Keratinocyte (primary cell): ENCODE measurements around the gene SPATC1L. TPM values are rescaled to one million over a fixed set of nuclear protein-coding genes. Genes with fewer than 3 reads are reported as not detected.

Source experiments
- DNase-seq: peaks from one replicate; pipeline ENCODE4 v3.0.0-alpha.2; 2011; ENCODE audit warnings: low read depth, missing footprints, low spot score
- FAIRE-seq: peaks from 2 replicates; lab custom pipeline; 2011; peaks lifted over from hg19 to GRCh38; lab: Jason Lieb, UNC
- H2AFZ ChIP-seq: 2 replicates; pipeline ENCODE4 v1.6.0; 2012; ENCODE audit warnings: low read length, control low read depth, inconsistent platforms; ENCODE audit not compliant: control insufficient read depth
- H3K27ac ChIP-seq: 2 replicates; pipeline ENCODE4 v1.5.1; 2011; ENCODE audit warnings: low read length; ENCODE audit not compliant: control insufficient read depth, insufficient read depth
- H3K27me3 ChIP-seq: 3 replicates; pipeline ENCODE4 v1.6.0; 2011; ENCODE audit warnings: low read length; ENCODE audit not compliant: control insufficient read depth, insufficient read depth; ENCODE audit errors: extremely low read depth
- H3K36me3 ChIP-seq, 2 experiments: 2 replicates in 1 of 2; 3 replicates in 1 of 2; pipeline ENCODE4 v1.5.1; 2011; ENCODE audit warnings: low read length in 2 of 2, mild to moderate bottlenecking in 1 of 2; ENCODE audit not compliant: control insufficient read depth in 2 of 2, insufficient read depth in 2 of 2; ENCODE audit errors: extremely low read depth in 1 of 2
- H3K4me1 ChIP-seq: 3 replicates; pipeline ENCODE4 v1.5.1; 2011; ENCODE audit warnings: low read length; ENCODE audit not compliant: control insufficient read depth, insufficient read depth; ENCODE audit errors: extremely low read depth
- H3K4me2 ChIP-seq: 3 replicates; pipeline ENCODE4 v1.6.0; 2011; ENCODE audit warnings: low read depth, low read length; ENCODE audit not compliant: control insufficient read depth, insufficient read depth; ENCODE audit errors: extremely low read depth
- H3K4me3 ChIP-seq, 3 experiments: fragments of 200-600 bp in 1 of 3; sonication (generic) in 1 of 3; 2 replicates in 2 of 3; 3 replicates in 1 of 3; pipeline ENCODE4 v1.5.1; 2011 to 2016; ENCODE audit warnings: low read length in 3 of 3, mild to moderate bottlenecking in 3 of 3, control low read depth in 2 of 3, inconsistent platforms in 1 of 3, low read depth in 1 of 3, mixed read lengths in 1 of 3, mixed run types in 1 of 3, moderate library complexity in 1 of 3; ENCODE audit not compliant: control insufficient read depth in 2 of 3, insufficient read depth in 2 of 3; ENCODE audit errors: extremely low read depth in 1 of 3
- H3K79me2 ChIP-seq: 2 replicates; pipeline ENCODE4 v1.6.0; 2012; ENCODE audit warnings: low read length; ENCODE audit not compliant: control insufficient read depth, insufficient read depth
- H3K9ac ChIP-seq: 3 replicates; pipeline ENCODE4 v1.6.0; 2011; ENCODE audit warnings: low read length; ENCODE audit not compliant: control insufficient read depth, insufficient read depth; ENCODE audit errors: extremely low read depth
- H3K9me1 ChIP-seq: 3 replicates; pipeline ENCODE4 v1.6.0; 2011; ENCODE audit warnings: low read length; ENCODE audit not compliant: control insufficient read depth, insufficient read depth; ENCODE audit errors: extremely low read depth
- H3K9me3 ChIP-seq: 2 replicates; pipeline ENCODE4 v1.5.1; 2012; ENCODE audit warnings: low read depth, low read length; ENCODE audit not compliant: control insufficient read depth
- H4K20me1 ChIP-seq: 3 replicates; pipeline ENCODE4 v1.6.0; 2011; ENCODE audit warnings: low read length; ENCODE audit not compliant: control insufficient read depth, insufficient read depth; ENCODE audit errors: extremely low read depth
- CTCF ChIP-seq, 3 experiments: IDR thresholded peaks in 1 of 3; conservative IDR thresholded peaks in 1 of 3; optimal IDR thresholded peaks in 1 of 3; 2 replicates in 2 of 3; 3 replicates in 1 of 3; pipeline versions ENCODE3 to v1.5.1; 2011; ENCODE audit warnings: low read length in 3 of 3, mild to moderate bottlenecking in 3 of 3, moderate library complexity in 2 of 3, control low read depth in 1 of 3, inconsistent platforms in 1 of 3; ENCODE audit not compliant: insufficient read depth in 2 of 3; ENCODE audit errors: extremely low read depth in 1 of 3
- EZH2 ChIP-seq: IDR thresholded peaks from one replicate; pipeline ENCODE4 v1.6.1; 2012; ENCODE audit warnings: inconsistent platforms, mild to moderate bottlenecking, low read length, moderate library complexity
- dilution Hi-C: fragments of 300-500 bp; cut with MboI; formaldehyde crosslinking; loops from one replicate; pipeline ENCODE4 v1.7.0; 2020; ENCODE audit warnings: low sequenced_read_pairs; ENCODE audit not compliant: extremely low pct_ligation_motif_present
- polyA plus RNA-seq, 5 experiments: library from polyadenylated mRNA; depleted of rRNA in 3 of 5; stranded (reverse) in 3 of 5; stranded (forward) in 1 of 5; unstranded in 1 of 5; fragments of >200 nt; gene quantifications; 1 replicate in 1 of 5; 2 replicates in 3 of 5; 3 replicates in 1 of 5; pipeline versions ENCODE4 v1.2.1 to v1.2.3, GENCODE V29; 2011 to 2012; ENCODE audit warnings: missing spikeins in 2 of 5, low read depth in 1 of 5, low replicate concordance in 1 of 5

SPATC1L gene
- polyA plus RNA-seq, 1 donor (not counting 4 experiments of a cell fraction or from before 2014, with no cell fraction given), result 1.3 TPM

- Histone ChIP-seq H3K4me3 (no peak overlapping the region), H3K79me2 (no peaks in the 10 kb centered on the region), H3K9me3 (no peaks in the 10 kb centered on the region), H3K9ac (no peak overlapping the region), H2AFZ (no peak overlapping the region), H4K20me1 (no peaks in the 10 kb centered on the region), H3K27me3 (peaks cover 14% of the 10 kb centered on the region), H3K27ac (no peak overlapping the region), H3K36me3 (no peaks in the 10 kb centered on the region), H3K4me1 (no peaks in the 10 kb centered on the region), H3K4me2 (no peak overlapping the region), H3K9me1 (no peaks in the 10 kb centered on the region)
- FAIRE-seq (no peak), DNase-seq (no peak)
- TF ChIP-seq EZH2 (no peak), CTCF (optimal IDR thresholded peaks at IDR 0.05 in 1 of 3, IDR thresholded peaks at IDR 0.05 in 1 of 3, conservative IDR thresholded peaks at IDR 0.05 in 1 of 3; ENCODE audit: extremely low read depth in 1 of 3, insufficient read depth in 2 of 3, low read length in 3 of 3) (no peak)
- dilution Hi-C loops, result no loop called here
Observed at GRCh38 chr21:46160657-46160906, 23.7 kb downstream of the SPATC1L start.

GRCh38 chr21:46159841-46160656 is 24.2 kb downstream of the SPATC1L start:
- H3K4me3 ChIP-seq, result no peak overlapping the region
- TF ChIP-seq CTCF (optimal IDR thresholded peaks at IDR 0.05 in 1 of 3, IDR thresholded peaks at IDR 0.05 in 1 of 3, conservative IDR thresholded peaks at IDR 0.05 in 1 of 3; ENCODE audit: extremely low read depth in 1 of 3, insufficient read depth in 2 of 3, low read length in 3 of 3) (no peak), EZH2 (no peak)
- no peak overlapping the region for H3K27ac ChIP-seq
- FAIRE-seq, result no peak
- no peaks in the 10 kb centered on the region for H3K4me1 ChIP-seq
- H3K9ac ChIP-seq, result no peak overlapping the region
- H2AFZ ChIP-seq, result no peak overlapping the region
- no peak for DNase-seq
- no peaks in the 10 kb centered on the region for H3K9me1 ChIP-seq
- no peaks in the 10 kb centered on the region for H4K20me1 ChIP-seq
- dilution Hi-C loops, result no loop called here
- H3K27me3 ChIP-seq, result peaks cover 14% of the 10 kb centered on the region
- H3K4me2 ChIP-seq, result no peak overlapping the region
- no peaks in the 10 kb centered on the region for H3K36me3 ChIP-seq
- no peaks in the 10 kb centered on the region for H3K79me2 ChIP-seq
- no peaks in the 10 kb centered on the region for H3K9me3 ChIP-seq
